D721Med (cell line): ENCODE data around the gene STYK1.
"Not testable (repeated sequence)": the region's sequence is repeated elsewhere in the genome, so short reads cannot be mapped to it uniquely, and the experiment has no call there.

Experiments used
- DNase-seq: peaks from one replicate; pipeline ENCODE4 v3.0.0; 2011; ENCODE audit warnings: low spot score; ENCODE audit not compliant: insufficient read length
- FAIRE-seq: peaks from 2 replicates; lab custom pipeline; 2011; peaks lifted over from hg19 to GRCh38; lab: Jason Lieb, UNC
- TF ChIP-seq, protein P1 (sequence below): IDR thresholded peaks from 2 replicates; pipeline ENCODE4 v1.5.1; 2012; ENCODE audit warnings: mild to moderate bottlenecking, control low read depth; ENCODE audit not compliant: insufficient read depth; ENCODE audit errors: missing control alignments

STYK1 gene

DNA sequence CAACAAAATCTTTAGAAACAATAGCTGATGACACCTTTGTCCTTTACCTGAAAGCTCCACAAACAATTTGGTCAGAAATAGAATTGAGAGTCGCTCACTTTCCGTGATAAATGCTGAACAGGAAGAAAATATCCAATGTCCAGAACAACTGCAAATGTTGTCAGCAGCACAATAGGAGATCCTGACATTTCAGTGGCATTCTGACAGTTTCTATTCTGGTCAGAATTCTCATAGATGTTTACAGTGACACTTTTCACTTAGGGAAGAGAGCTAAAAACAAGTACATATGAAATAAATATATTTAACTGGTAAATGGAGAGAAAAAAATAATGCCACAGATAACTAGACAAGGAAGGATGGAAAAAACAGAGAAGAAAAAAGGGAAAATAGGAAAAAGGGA is 99.5 kb downstream of the STYK1 start:
- DNase-seq (no peak), FAIRE-seq (no peak)
- TF ChIP-seq, protein P1, sequence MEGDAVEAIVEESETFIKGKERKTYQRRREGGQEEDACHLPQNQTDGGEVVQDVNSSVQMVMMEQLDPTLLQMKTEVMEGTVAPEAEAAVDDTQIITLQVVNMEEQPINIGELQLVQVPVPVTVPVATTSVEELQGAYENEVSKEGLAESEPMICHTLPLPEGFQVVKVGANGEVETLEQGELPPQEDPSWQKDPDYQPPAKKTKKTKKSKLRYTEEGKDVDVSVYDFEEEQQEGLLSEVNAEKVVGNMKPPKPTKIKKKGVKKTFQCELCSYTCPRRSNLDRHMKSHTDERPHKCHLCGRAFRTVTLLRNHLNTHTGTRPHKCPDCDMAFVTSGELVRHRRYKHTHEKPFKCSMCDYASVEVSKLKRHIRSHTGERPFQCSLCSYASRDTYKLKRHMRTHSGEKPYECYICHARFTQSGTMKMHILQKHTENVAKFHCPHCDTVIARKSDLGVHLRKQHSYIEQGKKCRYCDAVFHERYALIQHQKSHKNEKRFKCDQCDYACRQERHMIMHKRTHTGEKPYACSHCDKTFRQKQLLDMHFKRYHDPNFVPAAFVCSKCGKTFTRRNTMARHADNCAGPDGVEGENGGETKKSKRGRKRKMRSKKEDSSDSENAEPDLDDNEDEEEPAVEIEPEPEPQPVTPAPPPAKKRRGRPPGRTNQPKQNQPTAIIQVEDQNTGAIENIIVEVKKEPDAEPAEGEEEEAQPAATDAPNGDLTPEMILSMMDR = no peak

DNA sequence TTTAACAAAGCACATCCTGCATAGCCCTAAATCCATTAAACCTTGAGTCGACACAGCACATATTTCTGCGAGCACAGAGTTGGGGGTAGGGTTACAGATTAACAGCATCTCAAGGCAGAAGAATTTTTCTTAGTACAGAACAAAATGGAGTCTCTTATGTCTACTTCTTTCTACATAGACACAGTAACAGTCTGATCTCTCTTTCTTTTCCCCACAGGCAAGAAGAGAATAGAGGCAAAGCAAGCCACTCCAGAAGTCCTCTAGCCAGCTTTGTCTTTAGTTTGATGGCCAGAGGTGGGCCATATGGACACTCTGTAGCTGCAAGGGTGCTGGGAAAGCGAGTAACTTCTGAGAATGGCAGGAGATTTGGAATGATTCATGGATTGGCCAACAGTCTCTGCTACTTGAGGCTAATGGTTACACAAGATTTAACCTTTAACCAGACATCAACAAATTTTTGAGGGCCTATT is 101.8 kb downstream of the STYK1 start:
- FAIRE-seq, DNase-seq: not testable (repeated sequence)

DNA sequence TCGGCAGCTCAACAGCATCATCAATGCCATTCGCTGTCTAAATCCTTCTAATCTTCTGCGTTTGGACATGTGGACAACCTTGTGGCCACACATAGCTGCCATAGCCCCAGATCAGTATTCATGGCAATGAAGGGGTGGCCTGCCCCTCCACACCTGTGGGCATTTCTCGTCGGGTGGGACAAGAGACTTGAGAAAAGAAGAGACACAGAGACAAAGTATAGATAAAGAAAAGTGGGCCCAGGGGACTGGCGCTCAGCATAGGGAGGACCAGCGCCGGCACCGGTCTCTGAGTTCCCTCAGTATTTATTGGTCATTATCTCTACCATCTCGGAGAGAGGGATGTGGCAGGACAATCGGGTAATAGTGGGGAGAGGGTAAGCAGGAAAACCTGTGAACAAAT is 102.7 kb downstream of the STYK1 start:
- FAIRE-seq (no peak), DNase-seq (no peak)

More for the DNA sequence above, 102.7 kb downstream of the STYK1 start:
- TF ChIP-seq, protein P1 = no peak
